PC-9 (cell line): Measurements from ENCODE around the gene CNGA2.

Source experiments
- EZH2 ChIP-seq: fragments of 200-600 bp; sonication (generic); IDR thresholded peaks from 2 replicates; pipeline ENCODE4 v1.8.0; 2017; ENCODE audit warnings: antibody characterized with exemption, low read depth
- TF ChIP-seq, protein P1 (sequence below): fragments of 200-600 bp; sonication (generic); conservative IDR thresholded peaks from 2 replicates; pipeline ENCODE4 v1.6.1; 2017; ENCODE audit warnings: mixed run types, antibody characterized with exemption, mild to moderate bottlenecking, moderate library complexity

DNA sequence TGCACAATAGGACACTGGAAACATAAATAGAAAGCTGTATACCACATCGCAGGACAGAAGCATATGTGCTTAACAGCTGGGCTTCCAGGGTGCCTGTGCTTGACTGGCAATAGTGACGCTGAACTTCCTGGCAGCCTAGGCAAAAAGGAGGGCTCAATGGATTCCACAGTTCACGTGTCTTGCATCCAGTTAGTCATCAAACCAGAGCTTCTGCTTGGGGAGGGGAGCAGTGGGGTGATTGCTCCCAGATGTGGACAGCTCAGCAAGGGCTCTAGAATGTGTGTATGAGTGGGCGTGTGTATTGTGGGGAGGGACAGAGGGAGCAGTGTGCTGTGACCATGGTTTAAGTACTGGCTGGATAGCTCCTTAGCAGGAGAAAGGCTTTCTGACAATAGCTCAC lies 37.0 kb upstream of the CNGA2 start:
- TF ChIP-seq, protein P1, sequence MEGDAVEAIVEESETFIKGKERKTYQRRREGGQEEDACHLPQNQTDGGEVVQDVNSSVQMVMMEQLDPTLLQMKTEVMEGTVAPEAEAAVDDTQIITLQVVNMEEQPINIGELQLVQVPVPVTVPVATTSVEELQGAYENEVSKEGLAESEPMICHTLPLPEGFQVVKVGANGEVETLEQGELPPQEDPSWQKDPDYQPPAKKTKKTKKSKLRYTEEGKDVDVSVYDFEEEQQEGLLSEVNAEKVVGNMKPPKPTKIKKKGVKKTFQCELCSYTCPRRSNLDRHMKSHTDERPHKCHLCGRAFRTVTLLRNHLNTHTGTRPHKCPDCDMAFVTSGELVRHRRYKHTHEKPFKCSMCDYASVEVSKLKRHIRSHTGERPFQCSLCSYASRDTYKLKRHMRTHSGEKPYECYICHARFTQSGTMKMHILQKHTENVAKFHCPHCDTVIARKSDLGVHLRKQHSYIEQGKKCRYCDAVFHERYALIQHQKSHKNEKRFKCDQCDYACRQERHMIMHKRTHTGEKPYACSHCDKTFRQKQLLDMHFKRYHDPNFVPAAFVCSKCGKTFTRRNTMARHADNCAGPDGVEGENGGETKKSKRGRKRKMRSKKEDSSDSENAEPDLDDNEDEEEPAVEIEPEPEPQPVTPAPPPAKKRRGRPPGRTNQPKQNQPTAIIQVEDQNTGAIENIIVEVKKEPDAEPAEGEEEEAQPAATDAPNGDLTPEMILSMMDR, result no peak
- TF ChIP-seq EZH2, result no peak
